IMR-90 (cell line): Measurements from ENCODE around the gene PPM1M. TPM values are rescaled to one million over a fixed set of nuclear protein-coding genes. Genes with fewer than 3 reads are reported as not detected.

Experiments used
- ATAC-seq: fragments of 200-7000 bp; cut with Tn5 transposase; 2 replicates; pipeline ENCODE4 v1.9.1; 2020; ENCODE audit warnings: low read depth, mild to moderate bottlenecking, moderate library complexity
- BruUV-seq: library from RNA; stranded (reverse); fragments of 400-500 nt; replicated peaks from 2 replicates; lab custom pipeline; 2021; lab: Mats Ljungman, UMichigan
- CTCF ChIA-PET: fragments of 300-600 bp; formaldehyde crosslinking; extraction: SDS; loops from one replicate; lab custom pipeline; 2021; ENCODE audit warnings: antibody characterized with exemption; lab: Yijun Ruan, JAX
- POLR2A ChIA-PET: fragments of 300-600 bp; sonication (Branson Sonifier 250); formaldehyde crosslinking; loops from one replicate; lab custom pipeline; 2022; ENCODE audit warnings: antibody characterized with exemption; ENCODE audit not compliant: unreplicated experiment; lab: Charles Lee
- DNase-seq: peaks from one replicate; pipeline ENCODE4 v3.0.0; 2013
- H2AFZ ChIP-seq: replicated peaks from 2 replicates; pipeline ENCODE3; 2013; ENCODE audit warnings: low read length, mild to moderate bottlenecking; ENCODE audit not compliant: poor library complexity
- H2AK5ac ChIP-seq: 2 replicates; pipeline ENCODE4 v1.6.1; 2013; ENCODE audit warnings: low read depth, low read length, inconsistent platforms
- H2AK9ac ChIP-seq: replicated peaks from 2 replicates; pipeline ENCODE3; 2013; ENCODE audit warnings: mild to moderate bottlenecking, low read depth, low read length, moderate library complexity; ENCODE audit not compliant: poor library complexity
- H2BK120ac ChIP-seq: 2 replicates; pipeline ENCODE4 v1.6.1; 2013; ENCODE audit warnings: low read depth, low read length, inconsistent platforms
- H2BK15ac ChIP-seq: 3 replicates; pipeline ENCODE4 v1.6.1; 2013; ENCODE audit warnings: low read depth, low read length, inconsistent platforms
- H2BK20ac ChIP-seq: 2 replicates; pipeline ENCODE4 v1.6.1; 2013; ENCODE audit warnings: low read depth, mild to moderate bottlenecking, inconsistent platforms, low read length, moderate library complexity
- H2BK5ac ChIP-seq: 2 replicates; pipeline ENCODE4 v1.6.1; 2013; ENCODE audit warnings: mild to moderate bottlenecking, low read depth, low read length, inconsistent platforms; ENCODE audit not compliant: poor library complexity, severe bottlenecking
- H3K14ac ChIP-seq: replicated peaks from 2 replicates; pipeline ENCODE4 v1.6.1; 2013; ENCODE audit warnings: low read depth, low read length, inconsistent platforms
- H3K18ac ChIP-seq: 2 replicates; pipeline ENCODE4 v1.6.1; 2013; ENCODE audit warnings: low read depth, low read length, control low read depth
- H3K23ac ChIP-seq: 2 replicates; pipeline ENCODE4 v1.6.1; 2013; ENCODE audit warnings: low read depth, low read length, inconsistent platforms
- H3K27ac ChIP-seq: 2 replicates; pipeline ENCODE4 v1.5.1; 2013; ENCODE audit warnings: mild to moderate bottlenecking, control low read depth, low read length; ENCODE audit not compliant: insufficient read depth
- H3K27me3 ChIP-seq: 2 replicates; pipeline ENCODE4 v1.6.1; 2013; ENCODE audit warnings: low read length; ENCODE audit not compliant: control insufficient read depth, insufficient read depth
- H3K36me3 ChIP-seq: 2 replicates; pipeline ENCODE4 v1.6.1; 2013; ENCODE audit warnings: low read length, mixed read lengths; ENCODE audit not compliant: control insufficient read depth, insufficient read depth
- H3K4ac ChIP-seq: 2 replicates; pipeline ENCODE4 v1.6.1; 2013; ENCODE audit warnings: low read depth, low read length, inconsistent platforms
- H3K4me1 ChIP-seq: 2 replicates; pipeline ENCODE4 v1.6.1; 2013; ENCODE audit warnings: low read length, mixed read lengths; ENCODE audit not compliant: control insufficient read depth, insufficient read depth
- H3K4me2 ChIP-seq: 2 replicates; pipeline ENCODE4 v1.6.1; 2013; ENCODE audit warnings: low read depth, mild to moderate bottlenecking, control low read depth, low read length, moderate library complexity
- H3K4me3 ChIP-seq: 2 replicates; pipeline ENCODE4 v1.5.1; 2013; ENCODE audit warnings: low read depth, mild to moderate bottlenecking, control low read depth, low read length, moderate library complexity; ENCODE audit not compliant: insufficient read depth
- H3K56ac ChIP-seq: 2 replicates; pipeline ENCODE4 v1.6.1; 2013; ENCODE audit warnings: low read length, inconsistent platforms; ENCODE audit not compliant: insufficient read depth; ENCODE audit errors: extremely low read depth
- H3K79me1 ChIP-seq, 2 experiments: 2 replicates each; pipeline ENCODE4 v1.6.1; 2013; ENCODE audit warnings: low read length in 2 of 2, inconsistent platforms in 1 of 2, low read depth in 1 of 2
- H3K9ac ChIP-seq: 2 replicates; pipeline ENCODE4 v1.6.1; 2013; ENCODE audit warnings: low read depth, low read length, control low read depth
- H3K9me1 ChIP-seq: 2 replicates; pipeline ENCODE4 v1.6.1; 2013; ENCODE audit warnings: low read length, inconsistent platforms; ENCODE audit not compliant: insufficient read depth
- H3K9me3 ChIP-seq: 2 replicates; pipeline ENCODE4 v1.6.1; 2013; ENCODE audit warnings: low read length; ENCODE audit not compliant: control insufficient read depth, insufficient read depth
- H4K20me1 ChIP-seq: 2 replicates; pipeline ENCODE4 v1.6.1; 2013; ENCODE audit warnings: low read length, inconsistent platforms; ENCODE audit not compliant: insufficient read depth
- H4K5ac ChIP-seq: 2 replicates; pipeline ENCODE4 v1.6.1; 2013; ENCODE audit warnings: mild to moderate bottlenecking, low read depth, low read length, control low read depth
- H4K8ac ChIP-seq, 2 experiments: 2 replicates each; pipeline ENCODE4 v1.6.1; 2013; ENCODE audit warnings: low read depth in 2 of 2, low read length in 2 of 2, control low read depth in 1 of 2, inconsistent platforms in 1 of 2
- H4K91ac ChIP-seq: 2 replicates; pipeline ENCODE4 v1.6.1; 2013; ENCODE audit warnings: low read depth, low read length, inconsistent platforms; ENCODE audit not compliant: insufficient read depth
- CHD1 ChIP-seq: IDR thresholded peaks from 2 replicates; pipeline ENCODE4 v1.6.1; 2012; ENCODE audit warnings: low read depth, low read length, improper control_type of control experiment
- CTCF ChIP-seq: conservative IDR thresholded peaks from 2 replicates; pipeline ENCODE4 v1.5.1; 2012; ENCODE audit warnings: mild to moderate bottlenecking, low read depth, low read length, improper control_type of control experiment
- MAFK ChIP-seq: IDR thresholded peaks from 2 replicates; pipeline ENCODE4 v1.6.1; 2012; ENCODE audit warnings: low read depth, low read length, improper control_type of control experiment
- MAZ ChIP-seq: IDR thresholded peaks from 2 replicates; pipeline ENCODE4 v1.6.1; 2012; ENCODE audit warnings: low read depth, mild to moderate bottlenecking, low read length, improper control_type of control experiment, moderate library complexity, borderline replicate concordance
- MXI1 ChIP-seq: IDR thresholded peaks from 2 replicates; pipeline ENCODE4 v1.6.1; 2012; ENCODE audit warnings: low read depth, mild to moderate bottlenecking, low read length, moderate library complexity, borderline replicate concordance
- RAD21 ChIP-seq: IDR thresholded peaks from 2 replicates; pipeline ENCODE4 v1.6.1; 2012; ENCODE audit warnings: low read length, improper control_type of control experiment
- SMC3 ChIP-seq: fragments of 150-350 bp; IDR thresholded peaks from 2 replicates; pipeline ENCODE4 v1.6.1; 2016; ENCODE audit warnings: low read depth, mild to moderate bottlenecking, antibody characterized with exemption, low read length, moderate library complexity
- WGBS, 2 experiments: methylation state at CpG; one replicate each; pipeline versions ENCODE4 v1.1.5 to v1.1.7; 2013; ENCODE audit warnings: missing lambda C conversion rate in 2 of 2; ENCODE audit not compliant: insufficient read length in 1 of 2; ENCODE audit errors: extremely low coverage in 2 of 2; 5-methylcytosine and 5-hydroxymethylcytosine counted together
- dilution Hi-C: fragments of 300-500 bp; cut with HindIII; formaldehyde crosslinking; loops from one replicate; pipeline ENCODE4 v1.14.3; 2018; ENCODE audit warnings: low sequenced_read_pairs; ENCODE audit not compliant: unreplicated experiment
- in situ Hi-C: fragments of 300-500 bp; cut with MboI; formaldehyde crosslinking; loops from 3 replicates; pipeline ENCODE4 v1.14.3; 2019; ENCODE audit warnings: low sequenced_read_pairs, inconsistent platforms, mixed read lengths
- intact Hi-C: fragments of 100-400 bp; cut with micrococcal nuclease; formaldehyde crosslinking; loops from 2 replicates; pipeline ENCODE4 v1.10.0; 2022
- polyA plus RNA-seq, 3 experiments: library from polyadenylated mRNA; depleted of rRNA; stranded (reverse); fragments of >200 nt; gene quantifications; 2 replicates each; pipeline ENCODE4 v1.2.3, GENCODE V29; 2012; ENCODE audit warnings: low replicate concordance in 1 of 3
- total RNA-seq: library from RNA; depleted of rRNA; stranded (reverse); fragments of >200 nt; gene quantifications from 2 replicates; pipeline ENCODE4 v1.2.3, GENCODE V29; 2012

Gene PPM1M
- total and polyA plus RNA-seq, 2 of the 4 experiments (the other 2 are of a cell fraction): 12.2 to 18.1 TPM

GRCh38 chr3:52220380-52221026 is 25.1 kb upstream of the PPM1M start:
- Histone ChIP-seq H4K91ac (no peak overlapping the region), H3K36me3 (peaks cover 3% of the 10 kb centered on the region; the same call in 1 of the 2 replicates), H3K4me1 (peaks cover 8% of the 10 kb centered on the region), H4K5ac (no peak overlapping the region), H2BK20ac (no peak overlapping the region), H3K9me3 (no peaks in the 10 kb centered on the region), H2BK120ac (no peak overlapping the region), H3K56ac (no peak overlapping the region), H2BK15ac (no peak overlapping the region), H3K18ac (no peak overlapping the region), H2AK5ac (no peak overlapping the region), H3K14ac (no peak overlapping the region), H2BK5ac (no peak overlapping the region), H2AK9ac (peak overlapping the region; percentile 70), H3K9me1 (peaks cover 16% of the 10 kb centered on the region), H3K4me2 (no peak overlapping the region), H3K23ac (no peak overlapping the region), H2AFZ (peak overlapping the region; percentile 56), H3K27me3 (no peaks in the 10 kb centered on the region), H3K4me3 (no peak overlapping the region), H3K79me1 (peaks cover 0 to 6% of the 10 kb centered on the region in 2 experiments; a peak in 1 of 4 replicates), H4K20me1 (peaks cover 15% of the 10 kb centered on the region), H3K9ac (no peak overlapping the region), H3K4ac (no peak overlapping the region), H3K27ac (no peak overlapping the region), H4K8ac (no peak overlapping the region)
- peak; percentile 77 for TF ChIP-seq SMC3
- TF ChIP-seq MAFK: no peak
- TF ChIP-seq CTCF: peak; percentile 88
- no peak for TF ChIP-seq MXI1
- TF ChIP-seq RAD21: peak; percentile 76
- peak; percentile 56; the same call in 1 of the 2 replicates for TF ChIP-seq MAZ
- TF ChIP-seq CHD1: no peak
- no TSS peak for BruUV-seq
- dilution Hi-C loops: no loop called here
- 0% methylated on average over 2 of the region's 9 CpGs; no CpG with 5 or more reads in 1 of the 2 experiments for WGBS, 2 experiments
- in situ Hi-C loops: no loop called here
- DNase-seq (peak; percentile 63), ATAC-seq (peak; percentile 73)
- intact Hi-C loops: loop anchor here (1.0 to 5.0 kb wide), 2 partner anchors 119 to 227 kb away; partner anchors contain the start of gene SEMA3G
- ChIA-PET CTCF (interaction anchor here (0.5 to 1.8 kb wide), 10 partner anchors 16 to 420 kb away, joined by 3 to 10 read pairs (median 4); no protein-coding TSS in a partner anchor), POLR2A (interaction anchor here (0.8 kb wide), 1 partner anchor 16 kb away, joined by 4 read pairs; no protein-coding TSS in a partner anchor)
